ENCODE results near the gene ADAMTSL2. TPM values are rescaled to one million over a fixed set of nuclear protein-coding genes. Genes with fewer than 3 reads are reported as not detected.

ADAMTSL2 gene
- under 1 TPM; 0.18 to 0.93 TPM for total RNA-seq
- 2.2 TPM for polyA plus RNA-seq (2013, experiment 1 of 2)
- 3.0 TPM for polyA plus RNA-seq (2013, experiment 2 of 2)
- long read RNA-seq, experiment 1 = 0 reads
- long read RNA-seq, experiment 2, full-length matches to known transcripts = 1 of 4 reads
- long read RNA-seq, experiment 2, partial matches to known transcripts = 3 of 4 reads
- long read RNA-seq, experiment 2, other reads (novel, unspliced or antisense) = 0 of 4 reads
- long read RNA-seq, experiment 3, full-length matches to known transcripts = 1 of 3 reads
- long read RNA-seq, experiment 3, partial matches to known transcripts = 1 of 3 reads
- long read RNA-seq, experiment 3, other reads (novel, unspliced or antisense) = 1 of 3 reads
- long read RNA-seq, experiment 4, partial matches to known transcripts = 1 of 1 reads
- long read RNA-seq, experiment 4, other reads (novel, unspliced or antisense) = 0 of 1 reads

DNA sequence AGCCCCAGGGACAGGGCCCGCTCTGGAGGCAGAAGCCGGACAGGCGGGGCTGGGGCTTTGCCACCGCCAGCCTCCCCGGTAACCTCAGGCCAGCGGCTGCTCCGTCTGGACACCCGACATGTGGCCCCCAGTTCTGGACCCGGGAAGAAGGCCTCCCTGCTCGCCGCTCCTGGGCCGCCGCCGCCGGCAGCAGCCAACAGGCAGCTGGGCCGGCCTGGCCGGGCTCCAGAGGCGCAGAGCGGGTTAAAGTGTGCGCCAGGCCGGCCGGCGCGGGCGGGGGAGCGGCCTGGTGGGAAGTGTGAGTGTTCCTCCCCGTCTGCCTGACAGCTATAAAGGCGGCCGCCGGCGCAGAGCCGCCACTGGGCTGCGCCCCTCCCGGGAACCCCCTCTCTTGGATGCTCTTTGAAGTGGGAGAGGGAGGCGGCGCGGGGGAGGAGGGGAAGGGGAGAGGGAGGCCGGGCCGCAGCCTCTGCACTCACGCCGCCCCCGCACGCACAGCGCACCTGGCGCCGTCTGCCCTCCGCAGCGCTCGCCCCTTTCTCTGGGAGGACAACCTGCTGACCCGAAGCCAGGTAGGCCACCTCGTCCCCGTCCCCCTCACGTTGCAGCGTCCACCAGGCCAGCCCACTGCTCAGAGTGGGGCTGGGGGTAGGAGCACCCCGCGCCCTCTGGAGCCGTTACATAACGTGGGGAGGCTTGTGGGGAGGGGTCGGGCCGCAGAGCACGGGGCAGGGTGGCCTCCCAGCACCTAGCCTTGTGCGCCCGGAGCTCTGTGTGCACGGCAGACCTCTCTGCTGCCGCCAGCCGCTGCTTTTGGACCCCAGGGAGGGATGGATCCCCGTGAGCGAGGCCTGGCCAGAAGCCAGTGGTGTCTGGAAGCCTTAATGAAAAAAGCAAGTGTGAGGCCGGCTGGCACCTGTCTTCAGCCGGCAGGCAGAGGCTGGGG, at the start of gene ADAMTSL2:
Gene ADAMTSL2, plus strand, starts transcription at position 359 of the 946 bp plus-strand sequence. CDS start 2,009 bp downstream, outside the sequence.
- peaks cover 11% of the 10 kb centered on the region for H3K27me3 ChIP-seq (ENCODE audit: control insufficient read depth, insufficient read depth, low read length, poor library complexity, severe bottlenecking)
- no peak within 1 kb of the TSS for H3K27ac Mint-ChIP-seq
- peak; percentile 84 for DNase-seq
- no peaks in the 10 kb centered on the region for H3K4me1 ChIP-seq (ENCODE audit: control insufficient read depth, insufficient read depth, low read length)
- H3K9ac ChIP-seq (ENCODE audit: extremely low read depth, low read length, poor library complexity, severe bottlenecking) = no peak within 1 kb of the TSS
- 35 to 36% methylated on average over 26 to 70 of the region's 70 CpGs for WGBS, 2 experiments (ENCODE audit: insufficient coverage in 1 of 2, insufficient read length in 1 of 2)
- peak within 1 kb of the TSS; percentile 35 for H3K4me3 Mint-ChIP-seq
- TF ChIP-seq, protein P1, sequence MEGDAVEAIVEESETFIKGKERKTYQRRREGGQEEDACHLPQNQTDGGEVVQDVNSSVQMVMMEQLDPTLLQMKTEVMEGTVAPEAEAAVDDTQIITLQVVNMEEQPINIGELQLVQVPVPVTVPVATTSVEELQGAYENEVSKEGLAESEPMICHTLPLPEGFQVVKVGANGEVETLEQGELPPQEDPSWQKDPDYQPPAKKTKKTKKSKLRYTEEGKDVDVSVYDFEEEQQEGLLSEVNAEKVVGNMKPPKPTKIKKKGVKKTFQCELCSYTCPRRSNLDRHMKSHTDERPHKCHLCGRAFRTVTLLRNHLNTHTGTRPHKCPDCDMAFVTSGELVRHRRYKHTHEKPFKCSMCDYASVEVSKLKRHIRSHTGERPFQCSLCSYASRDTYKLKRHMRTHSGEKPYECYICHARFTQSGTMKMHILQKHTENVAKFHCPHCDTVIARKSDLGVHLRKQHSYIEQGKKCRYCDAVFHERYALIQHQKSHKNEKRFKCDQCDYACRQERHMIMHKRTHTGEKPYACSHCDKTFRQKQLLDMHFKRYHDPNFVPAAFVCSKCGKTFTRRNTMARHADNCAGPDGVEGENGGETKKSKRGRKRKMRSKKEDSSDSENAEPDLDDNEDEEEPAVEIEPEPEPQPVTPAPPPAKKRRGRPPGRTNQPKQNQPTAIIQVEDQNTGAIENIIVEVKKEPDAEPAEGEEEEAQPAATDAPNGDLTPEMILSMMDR (conservative IDR thresholded peaks at IDR 0.05) = no peak
- H3K36me3 Mint-ChIP-seq (ENCODE audit: low read depth) = no peaks in the 10 kb centered on the region
- H3K9me3 ChIP-seq (ENCODE audit: control insufficient read depth, low read length) = no peaks in the 10 kb centered on the region
- H3K27ac ChIP-seq (ENCODE audit: low read depth, low read length) = peak within 1 kb of the TSS; percentile 44
- no peaks in the 10 kb centered on the region for H3K36me3 ChIP-seq (ENCODE audit: control insufficient read depth, insufficient read depth, low read length)
- peaks cover 14% of the 10 kb centered on the region for H3K27me3 Mint-ChIP-seq (ENCODE audit: insufficient read depth)
- H3K4me3 ChIP-seq (ENCODE audit: low read length) = no peak within 1 kb of the TSS
- peaks cover 4% of the 10 kb centered on the region for H3K4me1 Mint-ChIP-seq
- H3K9me3 Mint-ChIP-seq = no peaks in the 10 kb centered on the region

DNA sequence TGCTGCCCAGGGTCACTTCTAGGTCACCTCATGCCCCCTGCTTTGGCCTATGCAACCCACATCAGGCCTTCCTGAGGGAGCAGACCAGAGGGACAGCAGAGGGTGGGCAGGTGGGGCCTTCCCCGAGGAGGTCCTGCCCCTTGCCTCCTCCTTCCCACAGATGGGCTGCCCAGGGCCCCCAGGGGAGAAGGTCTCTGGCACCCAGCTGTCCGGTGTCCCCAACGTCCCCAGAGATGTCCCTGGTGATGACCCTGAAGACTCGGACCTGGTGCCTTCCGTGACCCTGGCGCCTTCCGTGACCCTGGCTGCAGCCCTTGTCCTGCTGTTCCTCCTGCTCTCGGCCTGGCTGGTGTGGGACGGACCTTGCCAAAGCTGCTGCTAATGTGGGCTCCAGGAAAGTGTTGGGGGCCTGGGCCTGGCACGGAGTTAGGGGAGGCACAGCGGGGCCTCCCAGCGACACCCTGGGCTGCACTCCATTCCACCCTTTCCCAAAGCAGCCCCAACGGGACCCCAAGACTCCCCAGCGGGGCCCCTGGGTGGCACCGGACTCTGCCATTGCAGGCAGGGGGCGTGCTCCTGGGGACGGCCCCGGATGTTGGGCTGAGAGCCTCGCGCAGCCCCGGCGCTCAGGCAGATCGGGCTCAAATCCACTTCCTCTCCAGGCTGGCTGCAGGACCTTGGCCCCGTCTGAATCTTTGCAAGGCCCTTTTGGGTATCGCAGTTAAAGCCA, 48.8 kb upstream of the ADAMTSL2 start:
- TF ChIP-seq, protein P1 (conservative IDR thresholded peaks at IDR 0.05) = no peak
- peak; percentile 69 for DNase-seq

GRCh38 chr9:133487331-133487725, 47.2 kb upstream of the ADAMTSL2 start:
- Histone ChIP-seq H3K4me1 (ENCODE audit: control insufficient read depth, insufficient read depth, low read length) (no peaks in the 10 kb centered on the region), H3K36me3 (ENCODE audit: control insufficient read depth, insufficient read depth, low read length) (no peaks in the 10 kb centered on the region), H3K27ac (ENCODE audit: low read depth, low read length) (no peak overlapping the region), H3K9me3 (ENCODE audit: control insufficient read depth, low read length) (no peaks in the 10 kb centered on the region), H3K9ac (ENCODE audit: extremely low read depth, low read length, poor library complexity, severe bottlenecking) (no peak overlapping the region), H3K27me3 (ENCODE audit: control insufficient read depth, insufficient read depth, low read length, poor library complexity, severe bottlenecking) (peaks cover 6% of the 10 kb centered on the region), H3K4me3 (ENCODE audit: low read length) (no peak overlapping the region)
- no peak overlapping the region for H3K27ac Mint-ChIP-seq
- 92 to 96% methylated on average over 8 of the region's 8 CpGs for WGBS, 2 experiments (ENCODE audit: insufficient coverage in 1 of 2, insufficient read length in 1 of 2)
- H3K4me3 Mint-ChIP-seq = no peak overlapping the region
- H3K36me3 Mint-ChIP-seq (ENCODE audit: low read depth) = no peaks in the 10 kb centered on the region
- H3K27me3 Mint-ChIP-seq (ENCODE audit: insufficient read depth) = peaks cover 10% of the 10 kb centered on the region
- TF ChIP-seq, protein P1 (conservative IDR thresholded peaks at IDR 0.05) = no peak
- H3K9me3 Mint-ChIP-seq = no peaks in the 10 kb centered on the region
- no peak for DNase-seq
- no peaks in the 10 kb centered on the region for H3K4me1 Mint-ChIP-seq

More for the DNA sequence above, 48.8 kb upstream of the ADAMTSL2 start:
- Histone ChIP-seq H3K9me3 (ENCODE audit: control insufficient read depth, low read length) (no peaks in the 10 kb centered on the region), H3K9ac (ENCODE audit: extremely low read depth, low read length, poor library complexity, severe bottlenecking) (no peak overlapping the region), H3K27ac (ENCODE audit: low read depth, low read length) (no peak overlapping the region), H3K36me3 (ENCODE audit: control insufficient read depth, insufficient read depth, low read length) (no peaks in the 10 kb centered on the region), H3K4me1 (ENCODE audit: control insufficient read depth, insufficient read depth, low read length) (no peaks in the 10 kb centered on the region), H3K4me3 (ENCODE audit: low read length) (no peak overlapping the region), H3K27me3 (ENCODE audit: control insufficient read depth, insufficient read depth, low read length, poor library complexity, severe bottlenecking) (peaks cover 6% of the 10 kb centered on the region)
- H3K9me3 Mint-ChIP-seq = no peaks in the 10 kb centered on the region
- H3K4me1 Mint-ChIP-seq = no peaks in the 10 kb centered on the region
- H3K27me3 Mint-ChIP-seq (ENCODE audit: insufficient read depth) = peaks cover 15% of the 10 kb centered on the region
- no peaks in the 10 kb centered on the region for H3K36me3 Mint-ChIP-seq (ENCODE audit: low read depth)
- no peak overlapping the region for H3K27ac Mint-ChIP-seq
- whole genome bisulfite sequencing, 2 experiments (ENCODE audit: insufficient coverage in 1 of 2, insufficient read length in 1 of 2) = 84 to 86% methylated on average over 18 to 25 of the region's 25 CpGs
- no peak overlapping the region for H3K4me3 Mint-ChIP-seq

Data from endodermal cell (in vitro differentiated cells).